NCI-H1694 treated with DMSO at 0.1 percent for 48 hours (cell line): Measurements from ENCODE around the gene MYO1C.

Source experiments
- DNase-seq: peaks from one replicate; lab custom pipeline; 2025; lab: John Stamatoyannopoulos, UW

Gene MYO1C

GRCh38 chr17:1484676-1485422 lies 7.6 kb downstream of the MYO1C start:
- peak; percentile 22 for DNase-seq

GRCh38 chr17:1484060-1484535 lies 8.4 kb downstream of the MYO1C start:
- DNase-seq, result no peak

GRCh38 chr17:1482680-1483079 lies 9.8 kb downstream of the MYO1C start:
- no peak for DNase-seq

- DNase-seq, result no peak
These were observed 10.8 kb downstream of the MYO1C start for GRCh38 chr17:1481736-1482135.

GRCh38 chr17:1480747-1481465 lies 11.6 kb downstream of the MYO1C start:
- no peak for DNase-seq

- no peak for DNase-seq
These were observed 14.1 kb downstream of the MYO1C start for GRCh38 chr17:1478418-1478817.

- no peak for DNase-seq
These were observed 17.1 kb downstream of the MYO1C start for GRCh38 chr17:1475321-1475854.

- DNase-seq, result no peak
These were observed 17.9 kb downstream of the MYO1C start for GRCh38 chr17:1474402-1475189.

- DNase-seq, result no peak
These were observed 18.6 kb downstream of the MYO1C start for GRCh38 chr17:1473841-1474240.

GRCh38 chr17:1473170-1473569 lies 19.3 kb downstream of the MYO1C start:
- no peak for DNase-seq

- DNase-seq, result no peak
These were observed 20.3 kb downstream of the MYO1C start for GRCh38 chr17:1471911-1472821.

GRCh38 chr17:1471490-1471889 lies 21.0 kb downstream of the MYO1C start:
- DNase-seq, result no peak

- no peak for DNase-seq
These were observed 21.6 kb downstream of the MYO1C start for GRCh38 chr17:1470755-1471462.

GRCh38 chr17:1470071-1470754 lies 22.3 kb downstream of the MYO1C start:
- no peak for DNase-seq

- DNase-seq, result no peak
These were observed 23.1 kb downstream of the MYO1C start for GRCh38 chr17:1469231-1469852.

- DNase-seq, result no peak
These were observed 24.5 kb downstream of the MYO1C start for GRCh38 chr17:1467898-1468492.

- DNase-seq, result no peak
These were observed 25.2 kb downstream of the MYO1C start for GRCh38 chr17:1467258-1467657.

- no peak for DNase-seq
These were observed 28.3 kb downstream of the MYO1C start for GRCh38 chr17:1464186-1464585.
